ENCODE data around the gene SETBP1. TPM values are rescaled to one million over a fixed set of nuclear protein-coding genes. Genes with fewer than 3 reads are reported as not detected.

The SETBP1 gene
- total and polyA plus RNA-seq, 8 donors: 19.7 to 27.5 (median 21.5) TPM

DNA sequence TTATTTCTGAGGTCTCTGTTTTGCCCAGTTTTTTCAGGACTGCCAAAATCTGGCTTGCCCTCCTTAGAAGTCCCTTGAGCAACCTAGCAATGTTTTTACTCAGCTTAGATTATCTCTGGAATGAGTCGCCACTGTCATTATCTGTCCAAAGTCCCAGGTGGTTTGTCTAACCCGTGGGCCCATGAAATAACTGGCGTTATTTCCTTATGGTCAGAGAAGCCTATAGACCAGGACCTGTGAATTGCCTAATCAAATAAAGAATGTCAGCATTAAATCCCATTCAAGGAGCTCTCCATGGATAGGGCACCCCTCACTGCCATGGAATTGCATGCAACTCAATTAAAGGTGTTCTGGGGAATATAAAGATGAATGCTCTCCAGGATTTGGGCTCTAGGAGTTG lies 373.9 kb downstream of the SETBP1 start:
- ATAC-seq (no peak), DNase-seq (no peak)
- H3K9me3 ChIP-seq: no peaks in the 10 kb centered on the region
- H3K36me3 ChIP-seq: no peaks in the 10 kb centered on the region
- TF ChIP-seq, protein P1, sequence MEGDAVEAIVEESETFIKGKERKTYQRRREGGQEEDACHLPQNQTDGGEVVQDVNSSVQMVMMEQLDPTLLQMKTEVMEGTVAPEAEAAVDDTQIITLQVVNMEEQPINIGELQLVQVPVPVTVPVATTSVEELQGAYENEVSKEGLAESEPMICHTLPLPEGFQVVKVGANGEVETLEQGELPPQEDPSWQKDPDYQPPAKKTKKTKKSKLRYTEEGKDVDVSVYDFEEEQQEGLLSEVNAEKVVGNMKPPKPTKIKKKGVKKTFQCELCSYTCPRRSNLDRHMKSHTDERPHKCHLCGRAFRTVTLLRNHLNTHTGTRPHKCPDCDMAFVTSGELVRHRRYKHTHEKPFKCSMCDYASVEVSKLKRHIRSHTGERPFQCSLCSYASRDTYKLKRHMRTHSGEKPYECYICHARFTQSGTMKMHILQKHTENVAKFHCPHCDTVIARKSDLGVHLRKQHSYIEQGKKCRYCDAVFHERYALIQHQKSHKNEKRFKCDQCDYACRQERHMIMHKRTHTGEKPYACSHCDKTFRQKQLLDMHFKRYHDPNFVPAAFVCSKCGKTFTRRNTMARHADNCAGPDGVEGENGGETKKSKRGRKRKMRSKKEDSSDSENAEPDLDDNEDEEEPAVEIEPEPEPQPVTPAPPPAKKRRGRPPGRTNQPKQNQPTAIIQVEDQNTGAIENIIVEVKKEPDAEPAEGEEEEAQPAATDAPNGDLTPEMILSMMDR (IDR thresholded peaks at IDR 0.05): no peak
- no peaks in the 10 kb centered on the region for H3K27me3 ChIP-seq
- no peak overlapping the region for H3K4me3 ChIP-seq
- intact Hi-C loops (cut with DNase I): no loop called here
- H3K4me1 ChIP-seq: peaks cover 0 to 8% of the 10 kb centered on the region in 2 donors
- H3K27ac ChIP-seq: no peak overlapping the region

DNA sequence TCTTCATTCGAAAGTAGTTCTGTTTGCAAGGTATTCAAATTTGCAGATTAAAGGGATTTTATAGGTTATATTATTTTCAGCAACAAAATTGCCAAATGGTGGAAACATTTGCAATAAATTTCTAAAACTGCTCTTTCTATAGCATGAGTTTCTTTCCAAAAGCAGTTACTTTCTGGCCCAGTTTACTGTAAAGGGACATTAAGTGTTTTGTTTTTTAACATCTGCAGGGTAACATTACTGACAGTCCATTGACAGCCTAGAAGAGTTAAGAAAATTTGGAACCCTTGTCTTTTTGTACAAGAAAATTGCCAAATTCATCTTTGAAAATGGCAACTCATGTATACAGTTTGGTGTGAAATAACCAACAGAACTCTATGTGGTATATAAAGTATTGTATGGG lies 375.1 kb downstream of the SETBP1 start:
- Histone ChIP-seq H3K27ac (no peak overlapping the region), H3K4me3 (no peak overlapping the region), H3K9me3 (no peaks in the 10 kb centered on the region), H3K27me3 (no peaks in the 10 kb centered on the region), H3K36me3 (no peaks in the 10 kb centered on the region), H3K4me1 (no peaks in the 10 kb centered on the region)
- DNase-seq (peak in 1 of 4 donors; percentile 32), ATAC-seq (no peak)
- intact Hi-C loops (cut with DNase I): no loop called here
- TF ChIP-seq, protein P1 (IDR thresholded peaks at IDR 0.05): no peak

DNA sequence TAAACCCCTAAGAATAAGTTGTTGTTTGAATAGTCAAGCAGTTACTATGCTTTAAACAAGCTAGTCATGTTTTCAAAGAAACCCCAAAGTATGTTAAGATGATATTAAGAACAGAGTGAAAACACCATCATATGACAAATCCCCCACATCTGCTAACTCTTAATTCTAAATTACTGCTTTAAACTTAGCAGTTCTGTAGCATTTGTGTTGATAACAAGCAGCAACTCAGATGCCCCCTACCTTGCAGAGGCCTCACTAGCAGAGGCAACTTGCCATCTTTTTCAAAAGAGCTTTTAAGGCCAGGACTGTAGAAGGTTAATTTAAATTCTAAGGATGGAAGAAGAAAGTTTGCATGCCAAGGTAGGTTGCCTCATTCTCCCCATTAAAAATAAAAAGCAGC lies 376.2 kb downstream of the SETBP1 start:
- intact Hi-C loops (cut with DNase I): no loop called here
- Histone ChIP-seq H3K9me3 (no peaks in the 10 kb centered on the region), H3K4me1 (no peaks in the 10 kb centered on the region), H3K36me3 (no peaks in the 10 kb centered on the region), H3K4me3 (no peak overlapping the region), H3K27ac (no peak overlapping the region), H3K27me3 (no peaks in the 10 kb centered on the region)
- ATAC-seq (no peak), DNase-seq (no peak)
- TF ChIP-seq, protein P1 (IDR thresholded peaks at IDR 0.05): no peak

DNA sequence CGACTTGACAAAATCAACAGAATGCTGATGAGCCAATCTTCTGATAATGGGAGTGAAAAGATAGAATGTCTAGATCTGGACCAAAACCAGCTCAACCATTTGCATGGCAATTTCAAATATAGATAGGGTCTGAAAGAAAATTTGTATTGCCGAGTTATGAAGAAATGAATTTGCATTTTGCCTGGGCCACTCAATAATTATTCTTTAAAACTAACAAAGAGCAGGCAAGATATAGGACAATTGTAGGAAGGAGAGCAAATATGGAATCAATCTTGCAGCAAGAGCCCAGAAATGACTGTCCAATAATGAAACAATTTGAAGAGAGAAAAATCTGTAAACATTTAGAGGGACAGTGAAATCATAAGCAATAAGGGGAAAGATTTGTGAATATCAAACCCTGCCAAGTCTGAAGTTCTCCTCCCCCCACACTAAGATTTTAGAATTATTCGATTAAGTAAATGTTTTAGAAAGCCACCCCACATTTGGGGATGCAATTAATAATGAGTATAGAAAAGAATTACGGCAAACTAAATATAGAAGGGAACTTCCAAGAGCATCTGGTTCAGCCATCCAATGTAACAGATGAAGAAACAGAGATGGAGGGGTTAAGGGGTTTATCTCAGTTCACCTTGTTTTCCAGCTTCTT lies 377.4 kb downstream of the SETBP1 start:
- Histone ChIP-seq H3K36me3 (peaks cover 0 to 3% of the 10 kb centered on the region in 2 donors), H3K27ac (no peak overlapping the region), H3K9me3 (no peaks in the 10 kb centered on the region), H3K4me3 (no peak overlapping the region), H3K4me1 (no peaks in the 10 kb centered on the region), H3K27me3 (no peaks in the 10 kb centered on the region)
- no peak for DNase-seq
- intact Hi-C loops (cut with DNase I): no loop called here
- TF ChIP-seq, protein P1 (IDR thresholded peaks at IDR 0.05): no peak
- ATAC-seq: no peak

DNA sequence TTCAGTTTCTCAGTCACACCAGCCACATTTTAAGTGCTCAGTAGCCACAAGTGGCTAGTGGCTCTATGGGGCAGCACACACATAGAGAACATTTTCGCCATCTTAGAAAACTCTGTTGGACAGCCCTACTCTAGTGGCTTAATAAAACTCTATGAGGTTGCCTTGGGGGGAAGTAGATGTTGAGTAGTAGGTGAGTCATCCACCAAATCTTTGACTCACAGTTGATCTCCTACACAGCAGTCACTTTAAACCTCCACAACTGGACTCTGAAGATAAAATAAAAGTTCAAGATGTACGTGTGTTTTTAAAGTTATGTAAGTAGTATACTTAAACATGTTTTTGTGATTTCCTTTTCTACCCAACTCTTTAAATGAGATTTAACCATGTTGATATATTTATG lies 379.0 kb downstream of the SETBP1 start:
- TF ChIP-seq, protein P1 (IDR thresholded peaks at IDR 0.05): no peak
- no peaks in the 10 kb centered on the region for H3K9me3 ChIP-seq
- no peaks in the 10 kb centered on the region for H3K27me3 ChIP-seq
- H3K4me1 ChIP-seq: no peaks in the 10 kb centered on the region
- DNase-seq (no peak), ATAC-seq (peak; percentile 69)
- H3K27ac ChIP-seq: no peak overlapping the region
- no peak overlapping the region for H3K4me3 ChIP-seq
- intact Hi-C loops (cut with DNase I): no loop called here
- peaks cover 0 to 11% of the 10 kb centered on the region in 2 donors for H3K36me3 ChIP-seq

Measured in left lung (tissue), 10 donors.